NCI-H187 (cell line): ENCODE data around the gene CPLANE1.
"Not testable (repeated sequence)": the region's sequence is repeated elsewhere in the genome, so short reads cannot be mapped to it uniquely, and the experiment has no call there.

Source experiments
- DNase-seq, 2 experiments: peaks; one replicate each; lab custom pipeline; 2025; lab: John Stamatoyannopoulos, UW

CPLANE1 gene

GRCh38 chr5:37248970-37249814 lies at the start of gene CPLANE1:
Gene CPLANE1, minus strand, starts transcription at chr5:37249376. Its CDS starts 1,678 bp downstream, at chr5:37247698.
- DNase-seq = peak; percentile 50 to 68

GRCh38 chr5:37296313-37296712 lies 47.1 kb upstream of the CPLANE1 start:
- not testable (repeated sequence) for DNase-seq

- no peak for DNase-seq
Measured at GRCh38 chr5:37283214-37283820, 34.1 kb upstream of the CPLANE1 start.

DNA sequence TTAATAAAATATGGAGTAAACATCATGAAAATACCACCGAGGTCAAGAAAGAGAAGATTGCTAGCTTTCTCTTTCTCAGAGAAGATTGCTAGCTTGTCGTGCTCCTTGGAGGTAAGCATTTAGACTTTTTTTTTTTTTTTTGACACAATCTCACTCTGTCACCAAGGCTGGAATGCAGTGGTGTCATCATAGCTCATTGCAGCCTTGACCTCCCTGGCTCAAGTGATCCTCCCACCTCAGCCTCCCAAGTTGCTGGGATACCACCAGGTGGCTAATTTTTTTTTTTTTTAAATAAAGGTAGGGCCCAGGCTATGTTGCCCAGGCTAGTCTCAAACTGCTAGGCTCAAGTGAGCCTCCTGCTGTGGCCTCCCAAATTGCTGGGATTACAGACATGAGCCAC lies 26.3 kb upstream of the CPLANE1 start:
- no peak for DNase-seq

- no peak for DNase-seq
Measured at GRCh38 chr5:37272511-37272910, 23.3 kb upstream of the CPLANE1 start.

GRCh38 chr5:37268100-37268499 lies 18.9 kb upstream of the CPLANE1 start:
- not testable (repeated sequence) for DNase-seq

- no peak for DNase-seq
Measured at GRCh38 chr5:37255774-37256358, 6.7 kb upstream of the CPLANE1 start.

DNA sequence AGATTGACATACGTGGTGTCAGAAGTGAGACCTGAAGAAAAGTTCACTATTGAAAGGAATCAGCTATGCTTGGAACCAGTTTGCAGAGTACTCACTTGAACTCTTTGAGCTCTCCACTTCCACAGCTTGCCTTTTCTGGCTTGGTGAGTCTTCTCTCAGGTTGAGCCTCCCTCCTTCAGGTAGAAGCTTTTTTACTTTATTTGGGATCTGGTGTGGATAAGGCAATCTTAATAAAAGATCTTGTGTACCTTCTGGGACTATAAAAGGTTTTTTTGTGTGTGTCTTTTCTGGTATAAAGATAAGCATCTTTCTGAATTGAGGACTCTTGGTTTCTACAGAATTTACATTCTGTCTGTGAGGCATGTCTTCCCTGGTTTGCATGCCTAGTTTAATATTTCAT lies 5.4 kb upstream of the CPLANE1 start:
- DNase-seq = no peak

DNA sequence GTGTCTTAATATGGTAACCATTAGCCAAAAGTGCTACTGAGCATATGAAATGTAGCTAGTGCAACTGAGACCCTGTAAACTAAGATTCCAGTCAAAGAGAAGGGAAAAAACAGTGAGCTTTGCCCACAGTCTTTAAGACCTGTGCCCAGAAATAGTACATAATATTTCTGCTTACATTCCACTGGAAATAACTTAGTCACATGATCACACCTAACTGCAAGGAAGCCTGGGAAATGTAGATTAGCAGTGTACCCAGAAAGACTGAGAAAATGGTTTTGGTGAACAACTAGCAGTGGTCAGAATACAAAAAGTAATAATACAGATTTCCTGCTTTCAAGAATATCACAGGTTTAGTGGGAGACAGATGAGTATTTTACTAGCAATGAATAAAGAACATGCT lies 2.5 kb upstream of the CPLANE1 start:
- no peak for DNase-seq

GRCh38 chr5:37249815-37250164 lies 614 bp upstream of the CPLANE1 start:
- DNase-seq = no peak

DNA sequence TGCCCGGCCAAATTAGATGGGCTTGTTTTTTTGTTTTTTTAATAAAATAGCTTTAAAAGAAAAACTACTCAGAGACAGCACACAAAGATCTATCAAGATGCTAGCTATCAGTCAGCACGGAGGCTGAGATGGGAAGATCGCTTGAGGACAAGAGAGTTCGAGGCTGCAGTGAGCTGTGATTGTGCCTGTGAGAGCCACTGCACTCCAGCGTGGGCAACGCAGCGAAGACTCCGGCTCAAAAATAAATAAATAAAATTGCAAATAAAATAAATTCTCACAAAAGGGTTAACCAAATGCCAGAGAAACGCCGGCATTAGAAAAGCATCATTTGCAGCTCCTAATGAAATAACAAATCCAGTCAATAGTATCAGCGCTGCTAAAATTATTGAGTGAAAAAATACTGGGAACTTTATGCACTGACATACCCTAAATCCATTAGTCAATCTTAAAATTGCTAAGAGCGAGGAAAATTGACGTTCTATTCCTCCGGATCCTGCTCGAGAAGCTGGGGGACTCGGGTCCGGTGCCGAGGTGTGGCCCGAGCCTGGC lies 681 bp downstream of the CPLANE1 start:
- no peak for DNase-seq

DNA sequence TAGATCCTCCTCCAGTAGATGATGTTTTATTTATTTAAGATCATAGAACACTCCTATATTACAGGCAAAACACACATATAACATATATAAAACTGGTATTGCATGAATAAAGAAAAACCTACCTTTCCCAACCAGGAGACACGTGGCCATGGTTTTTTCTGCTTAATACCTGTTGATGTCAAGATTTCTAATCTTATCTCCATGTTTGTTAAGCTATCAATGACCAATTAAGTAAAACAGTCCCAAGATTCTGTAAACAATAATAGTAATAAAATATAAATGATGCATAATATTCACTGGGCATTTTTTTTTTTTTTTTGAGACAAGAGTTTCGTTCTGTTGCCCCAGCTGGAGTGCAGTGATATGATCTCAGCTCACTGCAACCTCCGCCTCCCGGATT lies 1.7 kb downstream of the CPLANE1 start:
- no peak for DNase-seq

GRCh38 chr5:37247036-37247435 lies 2.1 kb downstream of the CPLANE1 start:
- DNase-seq = no peak

- DNase-seq = no peak
Measured at GRCh38 chr5:37234288-37234687, 14.9 kb downstream of the CPLANE1 start.

DNA sequence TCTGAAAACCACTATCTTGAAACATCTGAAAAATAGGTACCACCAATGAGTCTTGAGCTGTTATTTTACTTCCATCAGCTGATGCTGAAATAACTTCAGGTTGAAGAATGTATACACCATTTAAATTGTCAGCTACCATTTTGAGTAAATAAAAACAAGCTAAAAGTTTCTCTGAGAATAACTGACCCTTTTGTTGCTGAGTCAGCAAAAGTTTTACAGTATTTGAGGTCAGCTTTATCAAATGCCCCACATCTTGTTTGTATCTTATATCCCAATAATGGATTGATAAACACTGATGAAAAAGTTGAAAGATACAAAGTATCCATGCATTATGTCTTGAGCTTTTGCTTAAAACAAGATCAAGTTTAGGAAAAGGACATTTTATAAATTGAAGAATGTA lies 22.8 kb downstream of the CPLANE1 start:
- DNase-seq = no peak

DNA sequence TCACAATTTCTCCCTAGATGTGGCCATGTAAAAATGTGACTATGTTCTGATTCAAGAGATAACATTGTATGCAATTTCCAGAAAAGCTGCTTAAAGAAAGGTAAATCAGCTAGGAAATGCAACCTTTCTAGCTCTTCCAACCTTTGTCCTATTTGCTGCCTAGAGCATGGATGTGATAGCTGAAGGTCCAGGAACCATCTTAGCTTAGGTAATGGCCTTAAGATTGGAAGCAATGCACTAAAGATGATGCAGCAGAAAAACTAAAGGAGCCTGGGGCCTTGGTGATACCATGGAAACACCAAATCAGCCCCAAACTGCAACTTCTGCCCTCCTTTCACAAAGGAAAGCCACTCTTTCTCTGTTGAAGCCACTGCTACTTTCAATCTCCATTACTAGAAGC lies 27.0 kb downstream of the CPLANE1 start:
- no peak for DNase-seq

GRCh38 chr5:37220426-37220825 lies 28.8 kb downstream of the CPLANE1 start:
- not testable (repeated sequence) for DNase-seq

GRCh38 chr5:37219384-37219783 lies 29.8 kb downstream of the CPLANE1 start:
- DNase-seq = not testable (repeated sequence)

GRCh38 chr5:37217976-37218375 lies 31.2 kb downstream of the CPLANE1 start:
- DNase-seq = no peak

GRCh38 chr5:37214550-37214949 lies 34.6 kb downstream of the CPLANE1 start:
- no peak for DNase-seq

DNA sequence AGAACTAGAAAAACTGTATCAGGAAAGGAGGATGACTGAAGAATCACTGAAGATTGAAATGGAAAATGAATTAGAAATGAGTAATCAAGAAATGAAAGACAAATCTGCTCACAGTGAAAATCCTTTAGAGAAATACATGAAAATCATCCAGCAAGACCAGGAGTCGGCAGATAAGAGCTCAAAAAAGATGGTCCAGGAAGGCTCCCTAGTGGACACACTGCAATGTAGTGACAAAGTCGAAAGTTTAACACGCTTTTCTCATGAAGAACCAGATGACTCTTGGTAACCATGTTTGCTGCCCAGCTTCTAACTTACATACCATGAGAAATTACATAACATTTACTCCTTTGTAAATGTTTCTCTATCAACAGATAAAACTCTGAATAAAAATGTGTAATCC lies 37.1 kb downstream of the CPLANE1 start:
- no peak for DNase-seq

GRCh38 chr5:37211661-37212060 lies 37.5 kb downstream of the CPLANE1 start:
- DNase-seq = no peak
